Suprapubic skin (tissue), 3 donors: ENCODE data around the gene TSHZ2.

Experiments
- POLR2AphosphoS5 ChIP-seq, 3 donors: sonication (generic); formaldehyde crosslinking; IDR thresholded peaks; one replicate each; pipeline ENCODE4 v1.6.1; 2017; ENCODE audit warnings: antibody characterized with exemption in 3 of 3
- TF ChIP-seq, protein P1 (sequence below), 2 donors: fragments of 200-600 bp in 1 of 2; fragments of 450-650 bp in 1 of 2; sonication (generic) in 1 of 2; IDR thresholded peaks; one replicate each; pipeline ENCODE4 v1.5.1; 2016 to 2019; ENCODE audit warnings: antibody characterized with exemption in 2 of 2, mild to moderate bottlenecking in 1 of 2, moderate library complexity in 1 of 2

DNA sequence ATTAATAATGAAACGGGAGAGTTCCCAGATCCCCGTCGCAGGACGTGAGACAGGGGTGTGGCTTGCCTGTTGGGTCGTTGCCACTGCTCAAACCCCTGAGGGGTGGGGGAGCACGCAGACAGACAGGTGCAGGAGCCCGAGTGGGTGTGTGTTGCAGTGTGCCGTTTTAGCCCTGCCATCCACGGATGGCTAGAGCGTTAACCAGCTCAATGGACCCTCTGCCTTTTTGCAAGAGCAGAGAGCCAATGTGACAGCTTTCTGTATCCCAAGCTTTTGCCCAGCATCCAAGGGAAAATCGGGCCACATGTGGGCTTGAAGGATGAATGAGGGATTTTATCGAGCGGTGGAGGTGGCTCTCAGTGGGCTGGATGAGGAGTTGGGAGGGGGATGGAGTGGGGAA is 237.9 kb downstream of the TSHZ2 start:
- TF ChIP-seq, protein P1, sequence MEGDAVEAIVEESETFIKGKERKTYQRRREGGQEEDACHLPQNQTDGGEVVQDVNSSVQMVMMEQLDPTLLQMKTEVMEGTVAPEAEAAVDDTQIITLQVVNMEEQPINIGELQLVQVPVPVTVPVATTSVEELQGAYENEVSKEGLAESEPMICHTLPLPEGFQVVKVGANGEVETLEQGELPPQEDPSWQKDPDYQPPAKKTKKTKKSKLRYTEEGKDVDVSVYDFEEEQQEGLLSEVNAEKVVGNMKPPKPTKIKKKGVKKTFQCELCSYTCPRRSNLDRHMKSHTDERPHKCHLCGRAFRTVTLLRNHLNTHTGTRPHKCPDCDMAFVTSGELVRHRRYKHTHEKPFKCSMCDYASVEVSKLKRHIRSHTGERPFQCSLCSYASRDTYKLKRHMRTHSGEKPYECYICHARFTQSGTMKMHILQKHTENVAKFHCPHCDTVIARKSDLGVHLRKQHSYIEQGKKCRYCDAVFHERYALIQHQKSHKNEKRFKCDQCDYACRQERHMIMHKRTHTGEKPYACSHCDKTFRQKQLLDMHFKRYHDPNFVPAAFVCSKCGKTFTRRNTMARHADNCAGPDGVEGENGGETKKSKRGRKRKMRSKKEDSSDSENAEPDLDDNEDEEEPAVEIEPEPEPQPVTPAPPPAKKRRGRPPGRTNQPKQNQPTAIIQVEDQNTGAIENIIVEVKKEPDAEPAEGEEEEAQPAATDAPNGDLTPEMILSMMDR (IDR thresholded peaks at IDR 0.05), result no peak
- TF ChIP-seq POLR2AphosphoS5 (IDR thresholded peaks at IDR 0.05), result no peak
